Upper lobe of left lung (tissue), 4 donors: ENCODE results near the gene PEX10.

ENCODE experiments used
- EP300 ChIP-seq, 4 donors: sonication (generic); formaldehyde crosslinking; IDR thresholded peaks; one replicate each; pipeline ENCODE4 v1.5.1; 2017; ENCODE audit warnings: antibody characterized with exemption in 4 of 4, control low read depth in 2 of 4
- TF ChIP-seq, protein P1 (sequence below), 6 experiments: fragments of 450-650 bp in 4 of 6; fragments of 200-600 bp in 2 of 6; sonication (generic) in 2 of 6; IDR thresholded peaks; one replicate each; pipeline ENCODE4 v1.5.1; 2016 to 2019; ENCODE audit warnings: antibody characterized with exemption in 6 of 6

DNA sequence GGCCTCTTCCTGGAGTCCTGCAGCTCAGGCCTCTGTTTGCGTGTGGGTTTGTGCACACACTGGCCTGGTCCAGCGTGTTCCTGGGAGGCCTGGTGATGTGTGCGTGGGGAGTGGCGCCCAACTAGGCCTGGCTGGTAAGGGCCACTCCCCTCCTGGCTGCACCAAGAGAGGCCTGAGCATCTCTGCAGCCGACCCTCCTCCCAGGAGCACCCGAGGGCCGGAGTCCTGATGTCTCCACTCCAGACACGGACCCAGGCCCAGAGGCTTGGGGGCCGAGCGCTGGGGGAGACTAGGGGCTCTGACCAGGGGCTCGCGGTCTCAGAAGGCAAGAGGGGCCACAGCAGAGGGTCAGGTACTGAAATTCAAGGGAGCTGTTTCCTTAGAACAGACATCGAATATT is 54.3 kb downstream of the PEX10 start:
- TF ChIP-seq, protein P1, sequence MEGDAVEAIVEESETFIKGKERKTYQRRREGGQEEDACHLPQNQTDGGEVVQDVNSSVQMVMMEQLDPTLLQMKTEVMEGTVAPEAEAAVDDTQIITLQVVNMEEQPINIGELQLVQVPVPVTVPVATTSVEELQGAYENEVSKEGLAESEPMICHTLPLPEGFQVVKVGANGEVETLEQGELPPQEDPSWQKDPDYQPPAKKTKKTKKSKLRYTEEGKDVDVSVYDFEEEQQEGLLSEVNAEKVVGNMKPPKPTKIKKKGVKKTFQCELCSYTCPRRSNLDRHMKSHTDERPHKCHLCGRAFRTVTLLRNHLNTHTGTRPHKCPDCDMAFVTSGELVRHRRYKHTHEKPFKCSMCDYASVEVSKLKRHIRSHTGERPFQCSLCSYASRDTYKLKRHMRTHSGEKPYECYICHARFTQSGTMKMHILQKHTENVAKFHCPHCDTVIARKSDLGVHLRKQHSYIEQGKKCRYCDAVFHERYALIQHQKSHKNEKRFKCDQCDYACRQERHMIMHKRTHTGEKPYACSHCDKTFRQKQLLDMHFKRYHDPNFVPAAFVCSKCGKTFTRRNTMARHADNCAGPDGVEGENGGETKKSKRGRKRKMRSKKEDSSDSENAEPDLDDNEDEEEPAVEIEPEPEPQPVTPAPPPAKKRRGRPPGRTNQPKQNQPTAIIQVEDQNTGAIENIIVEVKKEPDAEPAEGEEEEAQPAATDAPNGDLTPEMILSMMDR (IDR thresholded peaks at IDR 0.05), result no peak
- no peak for TF ChIP-seq EP300 (IDR thresholded peaks at IDR 0.05)
